Measurements from ENCODE around the gene SLC41A2.

- no peak for TF ChIP-seq REST (IDR thresholded peaks at IDR 0.05; ENCODE audit: insufficient read depth in 1 of 2, low read depth in 2 of 2, low read length in 1 of 2)
- TF ChIP-seq CTCF (IDR thresholded peaks at IDR 0.05): no peak
- no peak for TF ChIP-seq POLR2AphosphoS5 (IDR thresholded peaks at IDR 0.05; ENCODE audit: low read depth, low read length)
Observed at GRCh38 chr12:104973250-104973649, 15.2 kb upstream of the SLC41A2 start.

Data from Panc1 (cell line).